ENCODE data around the gene CRAT.

The CRAT gene

GRCh38 chr9:129109952-129110739 lies 447 bp downstream of the CRAT start:
- no peak for DNase-seq (ENCODE audit: low read depth in 2 of 2)

DNA sequence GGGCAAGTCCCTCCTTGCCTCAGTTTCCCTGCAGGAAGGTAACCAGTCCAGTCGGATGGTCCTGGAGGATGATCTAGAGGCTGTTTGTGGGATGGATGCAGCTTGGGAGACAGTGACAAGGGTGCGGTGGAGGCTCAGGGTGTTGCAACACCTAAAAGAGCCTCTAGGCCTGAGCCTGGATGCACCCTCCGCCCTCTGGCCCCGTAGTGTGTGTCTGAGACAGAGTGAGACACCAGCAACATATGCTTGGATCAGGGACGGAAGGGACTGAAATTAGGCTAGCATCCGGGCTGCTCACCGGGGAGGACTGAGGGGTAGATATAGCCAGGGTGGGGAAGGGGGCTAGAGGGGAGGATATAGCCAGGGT lies 1.1 kb downstream of the CRAT start:
- DNase-seq (ENCODE audit: low read depth in 2 of 2), result no peak

- DNase-seq (ENCODE audit: low read depth in 2 of 2), result no peak
Measured at GRCh38 chr9:129108805-129109536, 1.6 kb downstream of the CRAT start.

- no peak for DNase-seq (ENCODE audit: low read depth in 2 of 2)
Measured at GRCh38 chr9:129108083-129108804, 2.3 kb downstream of the CRAT start.

GRCh38 chr9:129107651-129108050 lies 2.9 kb downstream of the CRAT start:
- DNase-seq (ENCODE audit: low read depth in 2 of 2), result no peak

GRCh38 chr9:129105857-129106694 lies 4.5 kb downstream of the CRAT start:
- no peak for DNase-seq (ENCODE audit: low read depth in 2 of 2)

DNA sequence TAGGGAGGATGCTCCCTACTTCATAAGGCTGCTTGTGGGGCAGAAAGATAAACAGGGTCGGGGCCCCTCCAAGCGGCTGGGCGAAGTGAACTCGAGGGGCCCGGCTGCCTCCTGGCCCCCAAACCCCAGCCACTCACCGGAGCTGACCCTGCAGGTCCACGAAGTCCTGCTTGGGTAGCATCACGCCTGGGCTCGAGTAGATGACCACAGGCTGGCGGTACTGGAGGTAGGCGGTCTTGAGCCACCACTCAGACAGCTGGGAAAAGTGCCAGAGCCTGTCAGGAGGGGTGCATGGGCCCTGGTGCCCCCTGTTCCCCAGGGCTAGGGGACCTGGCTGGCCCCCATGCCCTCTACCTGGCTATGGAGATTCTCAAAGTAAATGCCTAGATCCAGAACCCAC lies 6.5 kb downstream of the CRAT start:
- DNase-seq (ENCODE audit: low read depth in 2 of 2), result no peak

GRCh38 chr9:129103595-129103965 lies 7.0 kb downstream of the CRAT start:
- no peak for DNase-seq (ENCODE audit: low read depth in 2 of 2)

GRCh38 chr9:129102791-129103594 lies 7.6 kb downstream of the CRAT start:
- no peak for DNase-seq (ENCODE audit: low read depth in 2 of 2)

GRCh38 chr9:129102095-129102525 lies 8.5 kb downstream of the CRAT start:
- DNase-seq (ENCODE audit: low read depth in 2 of 2), result no peak

- no peak for DNase-seq (ENCODE audit: low read depth in 2 of 2)
Measured at GRCh38 chr9:129101279-129101678, 9.3 kb downstream of the CRAT start.

GRCh38 chr9:129100383-129101169 lies 10.0 kb downstream of the CRAT start:
- DNase-seq (ENCODE audit: low read depth in 2 of 2), result no peak

DNA sequence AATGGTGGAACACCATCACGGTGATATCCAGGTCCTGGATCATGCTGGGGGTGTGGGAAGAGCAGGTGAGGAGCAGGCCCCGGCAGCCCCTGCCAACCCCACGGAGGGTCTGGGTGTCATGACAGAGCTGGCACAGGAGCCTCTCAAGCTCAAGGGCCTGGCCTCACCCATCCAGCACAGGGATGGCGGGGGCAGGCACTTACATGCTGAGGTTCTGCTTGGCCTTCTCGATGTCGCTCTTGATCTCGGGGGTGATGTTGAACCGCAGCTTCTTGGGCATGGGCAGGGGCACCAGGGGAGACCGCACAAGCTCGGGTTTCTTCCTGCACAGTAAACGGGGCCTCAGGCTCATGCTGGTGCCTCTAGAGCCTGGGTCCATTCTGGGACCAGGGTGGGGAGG lies 12.3 kb downstream of the CRAT start:
- DNase-seq (ENCODE audit: low read depth in 2 of 2), result no peak

- no peak for DNase-seq (ENCODE audit: low read depth in 2 of 2)
Measured at GRCh38 chr9:129097671-129098306, 12.8 kb downstream of the CRAT start.

GRCh38 chr9:129095908-129096307 lies 14.7 kb downstream of the CRAT start:
- DNase-seq (ENCODE audit: low read depth in 2 of 2), result no peak

DNA sequence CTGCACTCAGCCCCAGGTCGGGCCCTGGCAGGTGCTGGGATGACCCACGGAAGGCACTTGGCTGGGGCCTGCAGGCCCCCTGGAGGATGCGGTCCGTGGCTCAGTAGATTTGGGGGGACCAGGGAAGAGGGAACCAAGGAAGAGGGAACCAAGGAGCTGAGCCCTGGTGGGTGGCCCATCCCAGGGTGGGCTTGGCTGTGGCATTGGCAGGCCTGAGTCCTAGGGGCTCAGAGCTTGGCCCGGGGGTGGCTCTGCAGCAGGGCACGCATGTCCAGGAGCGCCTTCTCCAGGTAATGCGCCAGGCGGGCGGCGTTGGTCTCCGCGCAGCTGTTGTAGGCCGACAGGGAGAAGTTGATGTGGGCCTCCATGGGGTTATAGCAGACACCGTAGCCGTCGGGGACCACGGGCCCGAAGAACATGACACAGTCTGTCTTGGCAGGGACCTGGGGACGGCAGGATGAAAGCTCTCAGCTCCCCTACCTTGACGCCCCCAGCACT lies 15.4 kb downstream of the CRAT start:
- DNase-seq (ENCODE audit: low read depth in 2 of 2), result no peak

DNA sequence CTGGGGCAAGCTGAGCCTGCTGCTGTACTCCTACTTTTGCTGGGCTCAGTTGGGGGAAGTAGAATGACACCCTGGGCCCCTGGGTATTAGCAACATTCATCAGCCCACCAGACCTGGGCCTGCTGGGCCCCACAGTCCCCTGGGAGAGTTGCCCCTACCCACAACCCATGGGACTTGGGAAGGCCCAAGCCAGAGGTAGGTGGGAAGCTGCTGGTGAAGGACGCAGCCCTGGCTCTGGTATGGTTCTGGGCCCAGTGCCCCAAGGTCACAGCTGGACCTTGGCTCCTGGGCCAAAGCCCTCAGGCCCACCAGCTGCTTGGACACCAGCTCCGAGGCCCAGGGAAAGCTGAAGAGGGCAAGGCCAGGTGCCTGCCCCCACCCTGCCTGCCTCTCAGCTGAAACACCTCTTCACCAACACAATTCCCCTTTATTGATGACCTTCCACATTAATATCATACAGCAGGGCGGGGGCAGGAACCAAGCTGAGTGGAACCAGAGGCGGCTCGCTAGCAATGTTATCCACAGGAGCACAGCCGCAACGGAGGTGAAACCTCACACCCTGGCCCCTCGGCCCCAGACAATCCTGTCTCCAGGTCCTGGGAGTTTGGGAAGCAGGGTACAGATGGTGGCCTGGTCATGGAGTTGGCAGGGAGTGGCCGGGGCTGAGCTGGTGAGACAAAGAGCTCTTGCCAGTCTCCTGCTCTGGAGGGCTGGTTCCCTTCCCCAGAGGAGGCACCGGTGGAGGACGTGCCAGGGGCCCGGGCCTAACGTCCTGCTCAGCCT lies 16.0 kb downstream of the CRAT start:
- DNase-seq (ENCODE audit: low read depth in 2 of 2), result no peak

GRCh38 chr9:129093602-129094386 lies 16.8 kb downstream of the CRAT start:
- no peak for DNase-seq (ENCODE audit: low read depth in 2 of 2)
